ENCODE measurements around the gene MEIS2.

- TF ChIP-seq CTCF (IDR thresholded peaks at IDR 0.05): no peak
- no peak for TF ChIP-seq POLR2A (IDR thresholded peaks at IDR 0.05)
- no peak for TF ChIP-seq POLR2AphosphoS5 (IDR thresholded peaks at IDR 0.05)
Observed at GRCh38 chr15:37107071-37107743, 6.9 kb upstream of the MEIS2 start.

All from stomach (tissue), 4 donors.